RWPE2 (cell line): ENCODE measurements around the gene RAP1GAP2.
"Not testable (repeated sequence)": the region's sequence is repeated elsewhere in the genome, so short reads cannot be mapped to it uniquely, and the experiment has no call there.

ENCODE experiments used
- ATAC-seq: fragments of 200-7000 bp; cut with Tn5 transposase; 3 replicates; pipeline ENCODE4 v1.9.1; 2021; ENCODE audit warnings: low read depth
- DNase-seq: peaks from one replicate; pipeline ENCODE4 v3.0.0-alpha.2; 2020; ENCODE audit warnings: low spot score
- H3K27ac ChIP-seq: fragments of 450-650 bp; 2 replicates; pipeline ENCODE4 v1.5.1; 2017; ENCODE audit warnings: mild to moderate bottlenecking; ENCODE audit not compliant: poor library complexity, severe bottlenecking
- H3K27me3 ChIP-seq: fragments of 250-450 bp; sonication (Bioruptor Pico); 2 replicates; pipeline ENCODE4 v1.5.1; 2021; ENCODE audit warnings: mild to moderate bottlenecking, moderate library complexity; ENCODE audit not compliant: insufficient read depth, poor library complexity, severe bottlenecking
- H3K36me3 ChIP-seq: fragments of 250-450 bp; sonication (Bioruptor Pico); 2 replicates; pipeline ENCODE4 v1.5.1; 2020; ENCODE audit warnings: low read depth, mild to moderate bottlenecking, moderate library complexity
- H3K4me1 ChIP-seq: fragments of 250-450 bp; sonication (Bioruptor Pico); 2 replicates; pipeline ENCODE4 v1.5.1; 2021; ENCODE audit warnings: mild to moderate bottlenecking, moderate library complexity; ENCODE audit not compliant: insufficient read depth, poor library complexity, severe bottlenecking
- H3K4me3 ChIP-seq: fragments of 250-450 bp; sonication (Bioruptor Pico); 2 replicates; pipeline ENCODE4 v1.5.1; 2021; ENCODE audit warnings: mild to moderate bottlenecking, moderate library complexity; ENCODE audit not compliant: severe bottlenecking
- H3K9me3 ChIP-seq: fragments of 250-450 bp; sonication (Bioruptor Pico); 2 replicates; pipeline ENCODE4 v1.5.1; 2021; ENCODE audit warnings: mild to moderate bottlenecking, moderate library complexity; ENCODE audit not compliant: severe bottlenecking
- TF ChIP-seq, protein P1 (sequence below): fragments of 450-650 bp; IDR thresholded peaks from one replicate; pipeline ENCODE4 v1.5.1; 2017; ENCODE audit warnings: mild to moderate bottlenecking, moderate library complexity; ENCODE audit not compliant: poor library complexity, severe bottlenecking

RAP1GAP2 gene

DNA sequence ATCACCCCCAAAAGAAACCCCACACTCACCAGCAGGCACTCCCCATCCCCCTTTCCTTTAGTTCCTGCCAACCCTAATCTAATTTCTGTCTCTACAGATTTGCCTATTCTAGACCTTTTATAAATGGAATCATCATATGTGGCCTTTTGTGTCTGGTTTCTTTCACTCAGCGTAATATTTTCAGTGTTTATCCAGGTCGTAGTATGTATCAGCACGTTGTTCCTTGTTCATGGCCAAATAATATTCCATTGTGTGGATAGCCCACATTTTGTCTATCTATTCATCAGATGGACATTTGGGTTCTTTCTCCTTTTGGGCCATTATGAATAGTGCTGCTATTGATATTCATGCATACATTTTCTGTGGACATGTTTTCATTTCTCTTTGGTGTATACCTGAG is 193.6 kb downstream of the RAP1GAP2 start:
- no peaks in the 10 kb centered on the region for H3K27me3 ChIP-seq
- H3K27ac ChIP-seq = no peak overlapping the region
- H3K4me3 ChIP-seq = no peak overlapping the region
- ATAC-seq = no peak
- H3K9me3 ChIP-seq = no peaks in the 10 kb centered on the region
- TF ChIP-seq, protein P1, sequence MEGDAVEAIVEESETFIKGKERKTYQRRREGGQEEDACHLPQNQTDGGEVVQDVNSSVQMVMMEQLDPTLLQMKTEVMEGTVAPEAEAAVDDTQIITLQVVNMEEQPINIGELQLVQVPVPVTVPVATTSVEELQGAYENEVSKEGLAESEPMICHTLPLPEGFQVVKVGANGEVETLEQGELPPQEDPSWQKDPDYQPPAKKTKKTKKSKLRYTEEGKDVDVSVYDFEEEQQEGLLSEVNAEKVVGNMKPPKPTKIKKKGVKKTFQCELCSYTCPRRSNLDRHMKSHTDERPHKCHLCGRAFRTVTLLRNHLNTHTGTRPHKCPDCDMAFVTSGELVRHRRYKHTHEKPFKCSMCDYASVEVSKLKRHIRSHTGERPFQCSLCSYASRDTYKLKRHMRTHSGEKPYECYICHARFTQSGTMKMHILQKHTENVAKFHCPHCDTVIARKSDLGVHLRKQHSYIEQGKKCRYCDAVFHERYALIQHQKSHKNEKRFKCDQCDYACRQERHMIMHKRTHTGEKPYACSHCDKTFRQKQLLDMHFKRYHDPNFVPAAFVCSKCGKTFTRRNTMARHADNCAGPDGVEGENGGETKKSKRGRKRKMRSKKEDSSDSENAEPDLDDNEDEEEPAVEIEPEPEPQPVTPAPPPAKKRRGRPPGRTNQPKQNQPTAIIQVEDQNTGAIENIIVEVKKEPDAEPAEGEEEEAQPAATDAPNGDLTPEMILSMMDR = no peak
- peaks cover 77% of the 10 kb centered on the region for H3K36me3 ChIP-seq
- no peaks in the 10 kb centered on the region for H3K4me1 ChIP-seq
- no peak for DNase-seq

DNA sequence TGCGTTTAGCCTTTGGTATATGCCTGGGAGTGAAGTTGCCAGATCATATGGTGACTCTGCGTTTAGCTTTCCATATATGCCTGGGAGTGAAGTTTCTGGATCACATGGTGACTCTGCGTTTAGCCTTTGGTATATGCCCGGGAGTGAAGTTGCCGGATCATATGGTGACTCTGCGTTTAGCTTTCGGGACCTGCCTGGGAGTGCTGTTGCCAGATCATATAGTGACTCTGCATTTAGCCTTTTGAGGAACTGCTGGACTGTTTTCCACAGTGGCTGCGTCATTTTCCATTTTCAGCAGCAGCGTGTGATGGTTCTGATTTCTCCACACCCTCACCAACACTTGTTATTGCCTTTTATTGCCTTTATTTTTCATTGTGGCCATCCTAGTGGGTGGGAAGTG is 194.2 kb downstream of the RAP1GAP2 start:
- no peaks in the 10 kb centered on the region for H3K27me3 ChIP-seq
- H3K9me3 ChIP-seq = no peaks in the 10 kb centered on the region
- DNase-seq (no peak), ATAC-seq (no peak)
- TF ChIP-seq, protein P1 = no peak
- peaks cover 76% of the 10 kb centered on the region for H3K36me3 ChIP-seq
- H3K4me3 ChIP-seq = no peak overlapping the region
- no peaks in the 10 kb centered on the region for H3K4me1 ChIP-seq
- H3K27ac ChIP-seq = no peak overlapping the region

DNA sequence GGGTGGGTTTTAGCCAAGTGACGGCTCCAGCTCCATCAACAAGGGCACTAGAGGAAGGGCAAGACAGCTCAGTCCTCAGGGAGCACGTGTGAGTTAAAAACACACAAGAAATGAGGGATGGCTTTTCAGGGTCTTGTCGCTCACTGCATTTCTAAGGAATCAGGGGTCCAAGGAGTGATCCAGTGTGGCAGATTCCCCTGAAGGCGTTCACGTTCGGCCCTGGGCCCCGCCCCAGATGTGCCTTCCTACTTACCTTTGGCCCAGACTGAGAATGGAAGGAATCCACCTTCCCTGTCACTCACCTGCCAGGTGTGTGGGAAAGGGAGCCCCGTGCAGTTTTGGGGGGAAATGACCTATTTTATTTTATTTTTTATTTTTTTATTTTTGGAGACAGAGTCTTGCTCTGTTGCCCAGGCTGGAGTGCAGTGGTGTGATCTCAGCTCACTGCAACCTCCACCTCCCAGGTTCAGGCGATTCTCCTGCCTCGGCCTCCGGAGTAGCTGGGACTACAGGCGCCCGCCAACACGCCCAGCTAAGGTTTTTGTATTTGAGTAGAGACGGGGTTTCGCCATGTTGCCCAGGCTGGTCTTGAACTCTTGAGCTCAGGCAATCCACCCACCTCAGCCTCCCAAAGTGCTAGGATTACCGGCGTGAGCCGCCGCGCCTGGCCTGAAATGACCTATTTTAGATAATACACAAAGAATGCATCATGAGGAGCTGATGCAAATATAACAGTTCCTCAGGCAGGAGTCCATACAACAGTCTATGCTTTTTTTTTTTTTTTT is 195.3 kb downstream of the RAP1GAP2 start:
- not testable (repeated sequence) for H3K4me1 ChIP-seq, DNase-seq, ATAC-seq, H3K4me3 ChIP-seq, H3K9me3 ChIP-seq, H3K27me3 ChIP-seq, H3K27ac ChIP-seq
- peaks cover 69% of the 10 kb centered on the region for H3K36me3 ChIP-seq

DNA sequence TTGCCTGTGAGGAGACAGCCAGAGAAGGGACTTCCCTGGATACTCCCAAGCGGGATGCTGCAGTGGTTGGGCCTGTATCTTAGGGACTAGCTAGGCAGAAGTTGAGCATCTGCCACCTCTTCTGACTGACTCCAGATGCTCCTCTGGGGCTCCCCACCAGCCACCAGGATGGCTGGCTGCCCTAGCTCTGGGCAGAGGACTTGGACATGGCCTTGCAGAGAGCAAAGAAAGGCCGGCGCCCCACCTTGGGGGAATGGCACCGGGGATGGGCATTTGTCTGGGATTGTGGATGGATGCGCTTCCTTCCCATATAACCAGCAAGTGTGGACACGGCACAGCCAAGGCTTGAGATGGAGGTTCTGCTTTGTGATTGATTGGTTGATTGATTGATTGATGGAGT is 198.2 kb downstream of the RAP1GAP2 start:
- ATAC-seq (no peak), DNase-seq (no peak)
- Histone ChIP-seq H3K4me1 (peaks cover 13% of the 10 kb centered on the region), H3K4me3 (no peak overlapping the region), H3K27ac (no peak overlapping the region), H3K27me3 (no peaks in the 10 kb centered on the region), H3K36me3 (peaks cover 77% of the 10 kb centered on the region), H3K9me3 (no peaks in the 10 kb centered on the region)
- TF ChIP-seq, protein P1 = no peak

- Histone ChIP-seq H3K27me3 (no peaks in the 10 kb centered on the region), H3K4me3 (no peak overlapping the region), H3K36me3 (peaks cover 74% of the 10 kb centered on the region), H3K4me1 (peaks cover 13% of the 10 kb centered on the region), H3K27ac (no peak overlapping the region), H3K9me3 (no peaks in the 10 kb centered on the region)
- DNase-seq (no peak), ATAC-seq (no peak)
- TF ChIP-seq, protein P1 = no peak
Measured at GRCh38 chr17:2995377-2995776, 199.1 kb downstream of the RAP1GAP2 start.
